GM12892 (cell line): Measurements from ENCODE around the gene NCDN.

Experiments
- DNase-seq: peaks from one replicate; pipeline ENCODE4 v3.0.0; 2011; ENCODE audit not compliant: insufficient read length
- FAIRE-seq: peaks from 2 replicates; lab custom pipeline; 2011; peaks lifted over from hg19 to GRCh38; lab: Jason Lieb, UNC
- POLR2A ChIP-seq: IDR thresholded peaks from 2 replicates; pipeline ENCODE4 v1.6.1; 2011; ENCODE audit warnings: low read depth, low read length, control low read depth
- POLR2AphosphoS5 ChIP-seq: IDR thresholded peaks from 2 replicates; pipeline ENCODE4 v1.6.1; 2011; ENCODE audit warnings: low read depth, low read length, control low read depth
- TAF1 ChIP-seq: IDR thresholded peaks from 2 replicates; pipeline ENCODE4 v1.6.1; 2011; ENCODE audit warnings: low read depth, mild to moderate bottlenecking, control low read depth, low read length, borderline replicate concordance

NCDN gene

GRCh38 chr1:35533586-35533985 is 24.0 kb upstream of the NCDN start:
- FAIRE-seq = no peak
- no peak for TF ChIP-seq POLR2AphosphoS5
- TF ChIP-seq POLR2A = no peak
- no peak for TF ChIP-seq TAF1
- DNase-seq = no peak

- FAIRE-seq (no peak), DNase-seq (no peak)
- TF ChIP-seq TAF1 (no peak), POLR2AphosphoS5 (no peak), POLR2A (no peak)
Measured at GRCh38 chr1:35535243-35535642, 22.4 kb upstream of the NCDN start.

DNA sequence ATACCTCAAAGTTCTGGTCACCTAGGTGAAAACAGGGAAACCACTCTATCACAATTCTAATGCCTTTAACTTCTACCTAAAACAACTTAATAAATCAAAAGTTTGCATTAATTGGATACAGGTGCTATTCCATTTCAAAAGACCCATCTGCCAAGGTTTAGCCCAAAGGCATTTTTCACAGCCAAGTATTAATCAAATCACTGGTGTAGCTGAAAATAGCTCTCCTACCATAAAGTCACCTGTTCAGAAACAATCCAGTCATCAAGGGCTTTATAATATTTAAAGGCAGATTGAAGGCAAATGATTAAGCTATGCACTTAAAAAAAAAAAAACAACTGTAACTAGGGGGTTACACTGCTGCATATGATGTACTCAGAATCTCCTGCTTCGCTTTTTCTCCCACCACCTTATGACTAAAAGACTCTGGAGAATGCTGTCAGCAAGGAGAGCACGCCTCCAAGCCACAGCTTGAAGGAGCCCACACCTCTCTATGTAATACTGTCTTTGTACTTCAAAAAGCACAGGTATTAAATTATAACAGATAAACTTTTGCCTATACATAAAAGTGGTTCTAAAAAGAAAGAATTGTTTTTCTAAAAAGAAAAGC is 20.9 kb upstream of the NCDN start:
- DNase-seq (no peak), FAIRE-seq (no peak)
- no peak for TF ChIP-seq POLR2AphosphoS5
- no peak for TF ChIP-seq POLR2A
- TF ChIP-seq TAF1 = no peak

DNA sequence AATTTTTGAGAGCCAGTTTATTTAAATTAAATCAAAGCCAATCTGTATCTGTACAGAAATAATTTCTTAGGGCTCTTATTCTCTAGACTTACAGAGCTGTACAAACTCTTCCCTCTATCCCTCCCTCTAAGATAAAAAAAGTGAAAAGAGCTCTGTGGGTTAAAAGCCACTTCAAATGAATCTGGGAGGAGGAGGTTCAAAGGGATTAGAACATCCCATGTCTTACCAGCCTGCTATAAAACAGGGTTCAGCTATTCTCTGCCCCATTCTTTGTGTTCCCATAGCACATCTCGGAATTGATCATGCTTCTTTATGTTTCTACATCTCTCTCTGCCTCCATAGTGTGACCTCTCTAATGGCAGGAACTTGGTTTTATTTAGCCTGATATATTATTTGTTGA is 19.8 kb upstream of the NCDN start:
- DNase-seq = no peak
- TF ChIP-seq TAF1 = no peak
- no peak for TF ChIP-seq POLR2A
- TF ChIP-seq POLR2AphosphoS5 = no peak
- peak; percentile 60 for FAIRE-seq

DNA sequence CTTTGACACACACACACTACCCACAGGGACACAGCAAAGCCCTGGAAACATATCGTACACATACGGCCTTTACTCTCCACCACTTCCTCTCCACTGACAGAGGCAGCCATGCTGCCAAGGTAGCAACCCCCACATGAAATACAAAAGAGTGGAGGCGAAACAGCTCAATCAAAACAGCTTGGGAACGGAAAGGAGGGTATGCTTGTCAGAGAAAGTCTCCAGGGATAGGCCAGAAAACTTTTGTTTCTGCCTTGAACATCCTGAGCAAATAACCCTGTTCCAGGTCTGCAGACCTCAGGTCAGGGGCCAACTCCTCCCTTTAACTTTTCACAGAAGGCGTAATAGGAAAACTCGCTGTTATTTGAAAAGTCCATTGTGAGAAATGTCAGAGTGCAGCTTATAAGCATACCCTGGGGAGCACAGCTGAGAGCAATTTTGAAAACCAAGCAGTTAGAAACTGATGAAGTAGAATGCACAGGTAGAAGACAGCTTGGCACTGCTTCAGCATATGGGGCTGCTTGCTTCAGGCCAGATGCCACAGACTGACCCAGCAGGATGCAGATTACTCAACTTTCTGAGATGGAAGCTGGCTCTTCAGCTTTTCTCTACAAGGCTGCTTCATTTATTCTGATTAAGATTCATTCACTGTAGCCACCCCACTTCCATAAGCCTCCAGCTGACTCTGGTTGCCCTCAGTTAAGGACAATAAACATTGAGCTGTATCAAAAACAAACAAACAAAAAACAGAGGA is 18.4 kb upstream of the NCDN start:
- FAIRE-seq = peak; percentile 82
- peak; percentile 39 for TF ChIP-seq POLR2A
- no peak for TF ChIP-seq POLR2AphosphoS5
- no peak for TF ChIP-seq TAF1
- no peak for DNase-seq

DNA sequence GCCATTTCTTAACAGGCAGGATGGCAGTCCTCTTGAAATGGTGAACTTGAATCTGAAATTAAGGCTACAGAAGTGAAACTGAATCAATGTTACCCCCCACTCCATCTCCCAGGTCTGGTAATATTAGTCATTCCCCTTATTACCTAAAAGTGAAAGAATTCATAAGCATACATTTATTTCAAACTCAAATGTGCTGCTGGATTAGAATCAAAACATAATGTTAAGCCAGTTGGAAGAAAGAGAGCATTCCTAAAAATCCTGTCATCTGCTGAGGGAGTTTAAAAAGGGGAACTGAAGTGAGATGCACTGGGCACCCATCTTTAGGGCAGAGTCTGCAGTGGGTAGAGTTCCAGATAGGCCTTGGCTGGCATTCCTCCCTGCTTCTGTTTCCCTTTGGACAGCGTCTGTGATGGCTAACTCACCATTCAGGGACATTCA is 17.8 kb upstream of the NCDN start:
- DNase-seq (no peak), FAIRE-seq (peak; percentile 82)

GRCh38 chr1:35544976-35545375 is 12.6 kb upstream of the NCDN start:
- no peak for DNase-seq
- TF ChIP-seq POLR2AphosphoS5 (no peak), TAF1 (no peak), POLR2A (no peak)
- FAIRE-seq = no peak

More for the DNA sequence above, 17.8 kb upstream of the NCDN start:
- TF ChIP-seq POLR2AphosphoS5 (no peak), POLR2A (no peak), TAF1 (no peak)

- no peak for FAIRE-seq
- DNase-seq = no peak
- TF ChIP-seq POLR2AphosphoS5 (no peak), TAF1 (no peak), POLR2A (no peak)
Measured at GRCh38 chr1:35546614-35547013, 11.0 kb upstream of the NCDN start.

DNA sequence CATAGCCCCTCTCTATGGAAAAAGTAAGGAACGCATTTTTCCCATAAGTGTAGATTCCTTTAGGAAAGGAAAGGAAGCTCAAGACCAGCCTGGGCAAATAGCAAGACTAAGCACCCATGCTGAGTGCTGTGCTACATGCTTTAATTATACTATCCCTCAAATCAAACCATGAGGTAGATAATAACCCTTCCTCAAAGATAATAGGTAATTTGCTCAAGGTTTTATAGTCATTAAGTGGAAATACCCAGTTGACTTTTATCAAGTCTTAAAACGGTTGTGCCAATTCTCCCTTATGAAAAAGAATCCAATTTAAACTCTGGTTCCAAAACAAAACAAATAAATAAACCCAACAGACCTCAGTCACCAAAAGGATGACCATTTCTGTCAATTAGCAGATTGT is 3.7 kb upstream of the NCDN start:
- no peak for FAIRE-seq
- TF ChIP-seq TAF1 = no peak
- TF ChIP-seq POLR2AphosphoS5 = no peak
- no peak for TF ChIP-seq POLR2A
- DNase-seq = no peak

- no peak for DNase-seq
- no peak for FAIRE-seq
- TF ChIP-seq TAF1 (no peak), POLR2AphosphoS5 (no peak), POLR2A (no peak)
Measured at GRCh38 chr1:35554266-35555211, 3.1 kb upstream of the NCDN start.

GRCh38 chr1:35555212-35555584 is 2.4 kb upstream of the NCDN start:
- no peak for DNase-seq
- TF ChIP-seq POLR2A (no peak), POLR2AphosphoS5 (no peak), TAF1 (no peak)
- FAIRE-seq = peak; percentile 21
